Osteocyte (in vitro differentiated cells): ENCODE data around the gene TSSC4. TPM values are rescaled to one million over a fixed set of nuclear protein-coding genes. Genes with fewer than 3 reads are reported as not detected.

Experiments
- DNase-seq: peaks from one replicate; pipeline ENCODE4 v3.0.0; 2021; ENCODE audit warnings: mixed read lengths; ENCODE audit not compliant: unreplicated experiment; ENCODE audit errors: extremely low spot score
- H3K27ac Mint-ChIP-seq: one replicate; pipeline ENCODE4 v1.8.0; 2021; ENCODE audit warnings: mild to moderate bottlenecking, mixed read lengths; ENCODE audit not compliant: unreplicated experiment
- H3K27me3 Mint-ChIP-seq: one replicate; pipeline ENCODE4 v1.8.0; 2021; ENCODE audit warnings: mixed read lengths; ENCODE audit not compliant: unreplicated experiment
- H3K36me3 Mint-ChIP-seq: one replicate; pipeline ENCODE4 v1.8.0; 2021; ENCODE audit warnings: mixed read lengths; ENCODE audit not compliant: unreplicated experiment
- H3K4me1 Mint-ChIP-seq: one replicate; pipeline ENCODE4 v1.8.0; 2021; ENCODE audit warnings: mixed read lengths; ENCODE audit not compliant: unreplicated experiment
- H3K4me3 Mint-ChIP-seq: one replicate; pipeline ENCODE4 v1.8.0; 2021; ENCODE audit warnings: mild to moderate bottlenecking, moderate library complexity, mixed read lengths; ENCODE audit not compliant: unreplicated experiment
- H3K9me3 Mint-ChIP-seq: one replicate; pipeline ENCODE4 v1.8.0; 2021; ENCODE audit warnings: mixed read lengths; ENCODE audit not compliant: unreplicated experiment
- total RNA-seq: library from RNA; stranded (reverse); gene quantifications from 2 replicates; pipeline ENCODE4 v1.2.1, GENCODE V29; 2021
- TF ChIP-seq, protein P1 (sequence below): fragments of 200-600 bp; sonication (generic); IDR thresholded peaks from 2 replicates; pipeline ENCODE4 v1.5.0; 2021; ENCODE audit warnings: antibody characterized with exemption, mild to moderate bottlenecking, moderate library complexity

Gene TSSC4
- total RNA-seq, 1 donor from 2014 or later, result 50.6 TPM

DNA sequence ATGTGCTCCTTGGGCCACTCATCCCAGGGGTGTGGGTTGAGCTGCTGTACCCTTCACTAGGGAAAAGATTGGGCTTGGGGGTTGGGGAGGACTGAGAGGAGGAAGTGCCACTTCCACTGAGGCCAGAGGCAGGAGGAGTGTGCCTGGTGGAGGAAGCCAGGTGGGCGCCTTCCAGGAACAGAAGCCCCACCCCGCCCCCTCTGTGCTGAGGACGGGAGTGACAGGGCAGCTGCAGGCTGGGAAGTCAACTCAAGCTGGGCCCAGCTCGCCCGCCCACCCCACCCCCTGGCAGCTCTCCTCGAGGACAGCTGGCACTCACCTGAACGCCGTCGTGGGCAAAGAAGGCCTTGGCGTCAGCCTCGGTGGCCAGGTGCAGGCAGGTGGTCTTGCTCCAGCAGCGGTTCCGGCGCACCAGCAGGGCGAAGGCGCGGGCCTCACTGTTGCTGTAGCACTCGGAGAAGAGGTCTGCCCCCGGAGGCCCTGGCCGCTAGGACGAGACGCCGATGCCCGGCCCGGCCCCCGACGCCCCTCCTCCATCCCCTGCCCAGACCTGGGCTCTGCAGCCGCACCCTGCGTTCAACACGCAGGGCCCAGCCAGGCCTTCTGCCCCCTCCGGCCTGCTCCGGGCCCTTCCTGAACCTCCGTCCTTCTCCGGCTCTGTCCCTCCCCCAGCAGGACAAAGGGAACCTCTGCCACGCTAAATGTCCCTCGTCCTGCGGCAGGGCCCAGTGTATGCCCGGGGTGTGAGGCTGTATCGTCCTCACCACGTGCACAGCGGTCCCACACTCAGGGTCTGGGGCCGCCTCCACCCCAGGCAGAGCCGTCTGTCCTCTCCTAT is 13.4 kb downstream of the TSSC4 start:
- H3K27ac Mint-ChIP-seq, result no peak overlapping the region
- TF ChIP-seq, protein P1, sequence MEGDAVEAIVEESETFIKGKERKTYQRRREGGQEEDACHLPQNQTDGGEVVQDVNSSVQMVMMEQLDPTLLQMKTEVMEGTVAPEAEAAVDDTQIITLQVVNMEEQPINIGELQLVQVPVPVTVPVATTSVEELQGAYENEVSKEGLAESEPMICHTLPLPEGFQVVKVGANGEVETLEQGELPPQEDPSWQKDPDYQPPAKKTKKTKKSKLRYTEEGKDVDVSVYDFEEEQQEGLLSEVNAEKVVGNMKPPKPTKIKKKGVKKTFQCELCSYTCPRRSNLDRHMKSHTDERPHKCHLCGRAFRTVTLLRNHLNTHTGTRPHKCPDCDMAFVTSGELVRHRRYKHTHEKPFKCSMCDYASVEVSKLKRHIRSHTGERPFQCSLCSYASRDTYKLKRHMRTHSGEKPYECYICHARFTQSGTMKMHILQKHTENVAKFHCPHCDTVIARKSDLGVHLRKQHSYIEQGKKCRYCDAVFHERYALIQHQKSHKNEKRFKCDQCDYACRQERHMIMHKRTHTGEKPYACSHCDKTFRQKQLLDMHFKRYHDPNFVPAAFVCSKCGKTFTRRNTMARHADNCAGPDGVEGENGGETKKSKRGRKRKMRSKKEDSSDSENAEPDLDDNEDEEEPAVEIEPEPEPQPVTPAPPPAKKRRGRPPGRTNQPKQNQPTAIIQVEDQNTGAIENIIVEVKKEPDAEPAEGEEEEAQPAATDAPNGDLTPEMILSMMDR, result no peak
- H3K36me3 Mint-ChIP-seq, result no peaks in the 10 kb centered on the region
- H3K4me1 Mint-ChIP-seq, result no peaks in the 10 kb centered on the region
- H3K4me3 Mint-ChIP-seq, result no peak overlapping the region
- DNase-seq, result no peak
- no peaks in the 10 kb centered on the region for H3K27me3 Mint-ChIP-seq
- no peaks in the 10 kb centered on the region for H3K9me3 Mint-ChIP-seq

DNA sequence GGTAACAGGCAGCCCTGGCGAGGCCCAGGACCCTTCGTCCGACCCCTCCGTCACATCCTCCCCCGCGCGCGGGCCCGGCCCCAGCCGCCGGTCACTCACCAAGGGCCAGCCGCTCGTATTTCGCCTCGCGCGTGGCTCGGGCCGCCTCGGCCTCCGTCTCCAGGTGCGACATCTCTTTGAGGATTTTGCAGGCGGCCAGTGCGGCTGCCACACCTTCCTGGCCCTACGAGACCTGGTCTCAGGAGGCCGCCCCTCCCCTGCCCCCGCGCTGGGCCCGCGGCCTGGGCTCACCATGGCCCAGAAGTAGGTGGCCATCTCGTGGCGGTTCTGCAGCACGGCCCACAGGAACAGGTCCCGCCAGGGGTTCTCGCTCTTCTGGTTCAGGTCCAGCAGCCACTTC is 14.1 kb downstream of the TSSC4 start:
- Mint-ChIP-seq H3K27me3 (no peaks in the 10 kb centered on the region), H3K4me1 (peaks cover under 1% of the 10 kb centered on the region), H3K4me3 (no peak overlapping the region), H3K9me3 (no peaks in the 10 kb centered on the region), H3K27ac (no peak overlapping the region), H3K36me3 (no peaks in the 10 kb centered on the region)
- TF ChIP-seq, protein P1, result no peak
- no peak for DNase-seq

DNA sequence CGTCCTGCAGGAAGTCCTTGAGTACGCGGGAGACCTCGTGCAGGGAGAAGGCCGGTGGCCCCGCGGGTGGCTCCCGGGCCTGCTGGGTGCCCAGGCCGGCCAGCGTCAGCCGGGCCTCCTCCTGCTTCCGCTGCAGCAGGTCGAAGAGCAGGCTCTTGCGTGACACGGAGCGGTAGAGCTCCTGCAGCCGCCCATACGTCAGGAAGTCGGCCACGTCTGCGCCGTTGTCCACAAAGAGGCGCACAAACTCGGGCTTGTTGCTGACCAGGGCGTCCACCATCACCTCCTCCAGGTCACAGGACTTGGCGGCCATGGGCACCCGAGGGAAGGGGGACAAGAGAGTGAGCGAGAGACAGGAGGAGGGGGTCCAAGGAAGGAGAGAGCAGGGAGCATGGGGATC is 14.6 kb downstream of the TSSC4 start:
- Mint-ChIP-seq H3K9me3 (no peaks in the 10 kb centered on the region), H3K27me3 (no peaks in the 10 kb centered on the region), H3K4me3 (no peak overlapping the region), H3K4me1 (peaks cover 2% of the 10 kb centered on the region), H3K27ac (no peak overlapping the region), H3K36me3 (no peaks in the 10 kb centered on the region)
- TF ChIP-seq, protein P1, result no peak
- no peak for DNase-seq

DNA sequence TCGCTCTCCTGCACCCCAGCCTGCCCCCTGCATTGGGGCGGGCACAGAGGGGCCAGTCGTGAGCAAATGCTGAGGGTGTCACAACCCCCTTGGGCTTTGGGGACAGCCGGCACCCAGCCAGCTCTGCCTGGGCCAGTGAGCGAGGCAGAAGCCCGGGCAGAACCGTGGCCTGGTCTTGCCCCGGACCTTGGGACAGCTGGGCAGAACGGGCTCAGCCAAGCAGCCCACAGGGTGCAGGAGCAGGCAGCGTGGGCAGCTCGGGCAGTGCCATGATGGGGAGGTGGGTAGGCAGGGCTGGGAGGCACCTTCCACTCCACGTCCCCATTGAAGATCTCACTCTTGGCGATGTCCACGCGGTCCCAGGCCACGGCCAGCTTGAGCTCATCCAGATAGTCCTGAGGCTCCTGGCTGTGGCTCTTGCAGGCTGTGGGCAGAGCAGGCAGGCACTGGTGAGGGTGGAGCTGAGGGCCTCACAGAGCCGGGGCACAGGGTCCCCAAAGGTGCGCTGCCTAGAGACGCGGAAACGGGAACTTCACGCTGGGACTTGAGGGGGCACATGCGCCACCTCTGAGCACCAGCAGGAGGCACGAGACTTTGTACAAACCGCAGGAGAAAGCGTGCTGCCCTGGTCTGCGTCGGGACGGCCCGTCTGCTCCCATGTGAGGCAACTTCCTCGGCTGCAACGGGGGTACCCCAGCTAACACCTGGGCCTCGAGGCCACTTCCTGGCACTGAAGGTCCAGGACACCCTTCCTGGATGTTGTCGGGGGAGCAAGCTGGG is 15.2 kb downstream of the TSSC4 start:
- Mint-ChIP-seq H3K27me3 (no peaks in the 10 kb centered on the region), H3K36me3 (no peaks in the 10 kb centered on the region), H3K4me1 (peaks cover 2% of the 10 kb centered on the region), H3K4me3 (no peak overlapping the region), H3K9me3 (no peaks in the 10 kb centered on the region), H3K27ac (no peak overlapping the region)
- TF ChIP-seq, protein P1, result no peak
- DNase-seq, result no peak

DNA sequence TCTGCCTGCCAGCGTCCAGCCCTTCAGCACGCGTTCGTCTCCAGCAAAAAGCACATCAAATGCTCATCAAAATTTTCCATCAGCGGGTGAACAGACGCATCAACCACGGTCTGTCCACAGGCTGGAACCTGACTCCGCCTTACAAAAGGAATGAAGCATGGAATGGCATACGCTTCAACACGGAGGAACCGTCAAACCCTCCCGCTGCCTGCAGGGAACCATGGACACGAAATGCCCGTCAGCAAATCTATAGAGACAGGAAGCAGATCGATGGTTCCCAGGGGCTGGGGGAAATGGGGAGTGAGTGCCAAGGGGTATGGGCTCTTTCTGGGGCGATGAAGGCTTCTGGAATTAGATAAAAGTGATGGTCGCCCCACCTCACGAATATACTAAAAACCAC is 16.2 kb downstream of the TSSC4 start:
- Mint-ChIP-seq H3K4me1 (peaks cover 2% of the 10 kb centered on the region), H3K27ac (no peak overlapping the region), H3K27me3 (no peaks in the 10 kb centered on the region), H3K36me3 (no peaks in the 10 kb centered on the region), H3K9me3 (no peaks in the 10 kb centered on the region), H3K4me3 (no peak overlapping the region)
- no peak for DNase-seq
- TF ChIP-seq, protein P1, result no peak
